Panc1 (cell line): ENCODE results near the gene MSN. TPM values are rescaled to one million over a fixed set of nuclear protein-coding genes. Genes with fewer than 3 reads are reported as not detected.
"Not testable (repeated sequence)": the region's sequence is repeated elsewhere in the genome, so short reads cannot be mapped to it uniquely, and the experiment has no call there.

ENCODE experiments used
- ATAC-seq: fragments of 200-7000 bp; cut with Tn5 transposase; 2 replicates; pipeline ENCODE4 v1.9.1; 2020; ENCODE audit warnings: mild to moderate bottlenecking, moderate library complexity
- BruUV-seq: library from RNA; stranded (reverse); fragments of 400-500 nt; replicated peaks from 2 replicates; lab custom pipeline; 2021; lab: Mats Ljungman, UMichigan
- CTCF ChIA-PET: fragments of 300-600 bp; sonication (Branson Sonifier 250); formaldehyde crosslinking; loops from one replicate; lab custom pipeline; 2022; ENCODE audit warnings: antibody characterized with exemption; lab: Charles Lee
- POLR2A ChIA-PET: fragments of 300-600 bp; sonication (Branson Sonifier 250); formaldehyde crosslinking; loops from one replicate; lab custom pipeline; 2022; ENCODE audit warnings: antibody characterized with exemption; lab: Charles Lee
- DNase-seq: peaks from one replicate; pipeline ENCODE4 v3.0.0-alpha.2; 2010; ENCODE audit warnings: low read depth, low spot score
- H3K27ac ChIP-seq: 2 replicates; pipeline ENCODE4 v1.5.1; 2011; ENCODE audit warnings: mild to moderate bottlenecking, low read length, inconsistent platforms
- H3K27me3 ChIP-seq: fragments of 200-500 bp; sonication (Bioruptor generic); 2 replicates; pipeline ENCODE4 v1.6.0; 2014; ENCODE audit warnings: low read length, inconsistent platforms; ENCODE audit not compliant: control insufficient read depth, insufficient read depth
- H3K36me3 ChIP-seq: fragments of 200-500 bp; sonication (Bioruptor generic); 2 replicates; pipeline ENCODE4 v1.5.1; 2014; ENCODE audit warnings: inconsistent platforms, mild to moderate bottlenecking, low read length, moderate library complexity; ENCODE audit not compliant: control insufficient read depth, insufficient read depth
- H3K4me1 ChIP-seq: 2 replicates; pipeline ENCODE4 v1.5.1; 2011; ENCODE audit warnings: inconsistent platforms, mild to moderate bottlenecking, low read length, moderate library complexity; ENCODE audit not compliant: control insufficient read depth, insufficient read depth
- H3K4me3 ChIP-seq, 2 experiments: 2 replicates each; pipeline ENCODE4 v1.5.1; 2011 to 2012; ENCODE audit warnings: low read depth in 2 of 2, low read length in 2 of 2, mild to moderate bottlenecking in 2 of 2, inconsistent platforms in 1 of 2, moderate library complexity in 1 of 2
- H3K9me3 ChIP-seq: fragments of 200-500 bp; sonication (Bioruptor generic); 2 replicates; pipeline ENCODE4 v1.5.1; 2014; ENCODE audit warnings: low read depth, mild to moderate bottlenecking, inconsistent platforms, low read length, moderate library complexity; ENCODE audit not compliant: control insufficient read depth, insufficient read depth
- POLR2AphosphoS5 ChIP-seq: IDR thresholded peaks from 2 replicates; pipeline ENCODE4 v1.6.1; 2012; ENCODE audit warnings: mild to moderate bottlenecking, low read depth, low read length, moderate library complexity
- SIN3A ChIP-seq: IDR thresholded peaks from 2 replicates; pipeline ENCODE4 v1.6.1; 2012; ENCODE audit warnings: low read depth, mild to moderate bottlenecking, low read length, moderate library complexity, borderline replicate concordance; ENCODE audit not compliant: insufficient read depth
- TCF7L2 ChIP-seq: IDR thresholded peaks from 2 replicates; pipeline ENCODE4 v1.6.1; 2011; ENCODE audit warnings: mild to moderate bottlenecking, low read depth, low read length, inconsistent platforms
- in situ Hi-C: cut with HindIII; loops from 2 replicates; pipeline ENCODE4 v1.10.0; 2016; ENCODE audit warnings: low sequenced_read_pairs, low pct_unique_long_range_greater_than_20kb
- intact Hi-C: fragments of 100-400 bp; cut with micrococcal nuclease; formaldehyde crosslinking; loops from one replicate; pipeline ENCODE4 v1.10.0; 2022; ENCODE audit not compliant: unreplicated experiment
- total RNA-seq: library from RNA; stranded (reverse); gene quantifications from one replicate; pipeline ENCODE4 v1.2.1, GENCODE V29; 2021; ENCODE audit not compliant: unreplicated experiment
- TF ChIP-seq, protein P1 (sequence below), 2 experiments: IDR thresholded peaks; 2 replicates each; pipeline ENCODE4 v1.6.1; 2011 to 2012; ENCODE audit warnings: low read depth in 2 of 2, control low read depth in 1 of 2, low read length in 1 of 2, mild to moderate bottlenecking in 1 of 2, moderate library complexity in 1 of 2; ENCODE audit not compliant: insufficient read depth in 1 of 2
- TF ChIP-seq, protein P2 (sequence below): fragments of 450-650 bp; IDR thresholded peaks from 2 replicates; pipeline ENCODE4 v1.5.1; 2017; ENCODE audit warnings: mild to moderate bottlenecking

MSN gene
- total RNA-seq, 1 experiment from 2014 or later: 185 TPM

DNA sequence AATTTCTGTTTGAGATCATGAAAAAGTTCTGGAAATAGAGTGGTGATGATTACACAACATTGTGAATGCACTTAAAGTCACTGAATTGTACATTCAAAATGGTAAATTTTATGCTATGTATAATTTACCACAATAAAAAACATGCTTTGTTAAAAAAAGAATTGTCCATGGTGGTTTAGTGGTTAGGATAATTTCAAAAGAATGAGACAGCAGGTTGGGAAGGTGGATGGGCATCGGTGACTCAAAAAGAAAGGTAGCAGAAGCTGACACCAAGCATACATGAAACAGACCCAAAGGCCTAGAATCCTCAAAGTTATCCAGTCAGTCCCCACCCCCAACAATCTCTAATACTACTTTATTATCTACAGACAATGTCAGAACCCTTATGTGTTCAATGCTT is 91.1 kb downstream of the MSN start:
- Histone ChIP-seq H3K4me1 (no peaks in the 10 kb centered on the region), H3K27ac (no peak overlapping the region), H3K4me3 (no peak overlapping the region), H3K27me3 (no peaks in the 10 kb centered on the region), H3K9me3 (no peaks in the 10 kb centered on the region), H3K36me3 (no peaks in the 10 kb centered on the region)
- POLR2A ChIA-PET: no interaction called here
- ATAC-seq (no peak), DNase-seq (no peak)
- intact Hi-C loops: loop anchor here (10.0 kb wide), 1 partner anchor 226 kb away; no protein-coding TSS in a partner anchor
- CTCF ChIA-PET: no interaction called here
- in situ Hi-C loops: no loop called here
- no peak for TF ChIP-seq TCF7L2
- TF ChIP-seq SIN3A: no peak
- TF ChIP-seq, protein P1, sequence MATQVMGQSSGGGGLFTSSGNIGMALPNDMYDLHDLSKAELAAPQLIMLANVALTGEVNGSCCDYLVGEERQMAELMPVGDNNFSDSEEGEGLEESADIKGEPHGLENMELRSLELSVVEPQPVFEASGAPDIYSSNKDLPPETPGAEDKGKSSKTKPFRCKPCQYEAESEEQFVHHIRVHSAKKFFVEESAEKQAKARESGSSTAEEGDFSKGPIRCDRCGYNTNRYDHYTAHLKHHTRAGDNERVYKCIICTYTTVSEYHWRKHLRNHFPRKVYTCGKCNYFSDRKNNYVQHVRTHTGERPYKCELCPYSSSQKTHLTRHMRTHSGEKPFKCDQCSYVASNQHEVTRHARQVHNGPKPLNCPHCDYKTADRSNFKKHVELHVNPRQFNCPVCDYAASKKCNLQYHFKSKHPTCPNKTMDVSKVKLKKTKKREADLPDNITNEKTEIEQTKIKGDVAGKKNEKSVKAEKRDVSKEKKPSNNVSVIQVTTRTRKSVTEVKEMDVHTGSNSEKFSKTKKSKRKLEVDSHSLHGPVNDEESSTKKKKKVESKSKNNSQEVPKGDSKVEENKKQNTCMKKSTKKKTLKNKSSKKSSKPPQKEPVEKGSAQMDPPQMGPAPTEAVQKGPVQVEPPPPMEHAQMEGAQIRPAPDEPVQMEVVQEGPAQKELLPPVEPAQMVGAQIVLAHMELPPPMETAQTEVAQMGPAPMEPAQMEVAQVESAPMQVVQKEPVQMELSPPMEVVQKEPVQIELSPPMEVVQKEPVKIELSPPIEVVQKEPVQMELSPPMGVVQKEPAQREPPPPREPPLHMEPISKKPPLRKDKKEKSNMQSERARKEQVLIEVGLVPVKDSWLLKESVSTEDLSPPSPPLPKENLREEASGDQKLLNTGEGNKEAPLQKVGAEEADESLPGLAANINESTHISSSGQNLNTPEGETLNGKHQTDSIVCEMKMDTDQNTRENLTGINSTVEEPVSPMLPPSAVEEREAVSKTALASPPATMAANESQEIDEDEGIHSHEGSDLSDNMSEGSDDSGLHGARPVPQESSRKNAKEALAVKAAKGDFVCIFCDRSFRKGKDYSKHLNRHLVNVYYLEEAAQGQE (IDR thresholded peaks at IDR 0.05; ENCODE audit: insufficient read depth in 1 of 2, low read depth in 2 of 2, low read length in 1 of 2): no peak
- no peak for TF ChIP-seq POLR2AphosphoS5
- TF ChIP-seq, protein P2, sequence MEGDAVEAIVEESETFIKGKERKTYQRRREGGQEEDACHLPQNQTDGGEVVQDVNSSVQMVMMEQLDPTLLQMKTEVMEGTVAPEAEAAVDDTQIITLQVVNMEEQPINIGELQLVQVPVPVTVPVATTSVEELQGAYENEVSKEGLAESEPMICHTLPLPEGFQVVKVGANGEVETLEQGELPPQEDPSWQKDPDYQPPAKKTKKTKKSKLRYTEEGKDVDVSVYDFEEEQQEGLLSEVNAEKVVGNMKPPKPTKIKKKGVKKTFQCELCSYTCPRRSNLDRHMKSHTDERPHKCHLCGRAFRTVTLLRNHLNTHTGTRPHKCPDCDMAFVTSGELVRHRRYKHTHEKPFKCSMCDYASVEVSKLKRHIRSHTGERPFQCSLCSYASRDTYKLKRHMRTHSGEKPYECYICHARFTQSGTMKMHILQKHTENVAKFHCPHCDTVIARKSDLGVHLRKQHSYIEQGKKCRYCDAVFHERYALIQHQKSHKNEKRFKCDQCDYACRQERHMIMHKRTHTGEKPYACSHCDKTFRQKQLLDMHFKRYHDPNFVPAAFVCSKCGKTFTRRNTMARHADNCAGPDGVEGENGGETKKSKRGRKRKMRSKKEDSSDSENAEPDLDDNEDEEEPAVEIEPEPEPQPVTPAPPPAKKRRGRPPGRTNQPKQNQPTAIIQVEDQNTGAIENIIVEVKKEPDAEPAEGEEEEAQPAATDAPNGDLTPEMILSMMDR: no peak
- no TSS peak for BruUV-seq

DNA sequence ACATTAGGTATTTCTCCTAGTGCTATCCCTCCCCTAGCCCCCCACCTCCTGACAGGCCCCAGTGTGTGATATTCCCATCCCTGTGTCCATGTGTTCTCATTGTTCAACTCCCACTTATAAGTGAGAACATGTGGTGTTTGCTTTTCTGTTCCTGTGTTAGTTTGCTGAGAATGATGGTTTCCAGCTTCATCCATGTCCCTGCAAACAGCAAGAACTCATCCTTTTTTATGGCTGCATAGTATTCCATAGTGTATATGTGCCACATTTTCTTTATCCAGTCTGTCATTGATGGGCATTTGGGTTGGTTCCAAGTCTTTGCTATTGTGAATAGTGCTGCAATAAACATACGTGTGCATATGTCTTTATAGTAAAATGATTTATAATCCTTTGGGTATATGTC is 92.1 kb downstream of the MSN start:
- in situ Hi-C loops, H3K27ac ChIP-seq, BruUV-seq, H3K36me3 ChIP-seq, POLR2A ChIA-PET, CTCF ChIA-PET, ATAC-seq, H3K4me1 ChIP-seq, H3K9me3 ChIP-seq, H3K4me3 ChIP-seq, H3K27me3 ChIP-seq, DNase-seq: not testable (repeated sequence)
- intact Hi-C loops: loop anchor here (10.0 kb wide), 1 partner anchor 225 kb away; no protein-coding TSS in a partner anchor

DNA sequence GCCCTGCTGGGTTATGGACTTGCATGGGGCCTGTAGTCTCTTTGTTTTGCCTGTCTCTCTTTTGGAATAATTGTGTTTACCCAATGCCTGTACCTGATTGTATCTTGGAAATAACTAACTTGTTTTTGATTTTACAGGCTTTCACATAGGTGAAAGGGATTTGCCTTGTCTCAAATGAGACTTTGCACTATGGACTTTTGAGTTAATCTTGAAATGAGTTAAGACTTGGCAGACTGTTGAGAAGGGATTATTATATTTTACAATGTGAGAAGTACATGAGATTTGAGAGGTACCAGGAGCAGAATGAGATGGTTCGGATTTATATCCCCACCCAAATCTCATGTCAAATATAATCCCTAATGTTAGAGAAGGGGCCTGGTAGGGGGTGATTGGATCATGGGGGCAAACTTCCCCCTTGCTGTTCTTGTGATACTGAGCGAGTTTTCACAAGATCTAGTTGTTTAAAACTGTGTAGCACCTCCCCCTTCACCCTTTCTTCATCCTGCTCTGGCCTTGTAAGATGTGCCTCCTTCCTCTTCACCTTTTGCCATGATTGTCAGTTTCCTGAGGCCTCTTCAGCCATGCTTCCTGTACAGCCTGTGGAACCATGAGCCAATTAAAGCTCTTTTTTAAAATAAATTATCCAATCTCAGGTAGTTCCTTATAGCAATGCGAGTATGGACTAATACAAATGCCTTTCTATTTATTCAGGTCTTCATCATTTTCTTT is 102.3 kb downstream of the MSN start:
- intact Hi-C loops (no loop called here), in situ Hi-C loops (no loop called here)
- TF ChIP-seq SIN3A (no peak), POLR2AphosphoS5 (no peak), TCF7L2 (no peak)
- TF ChIP-seq, protein P2: no peak
- TF ChIP-seq, protein P1 (IDR thresholded peaks at IDR 0.05; ENCODE audit: insufficient read depth in 1 of 2, low read depth in 2 of 2, low read length in 1 of 2): no peak
- DNase-seq: no peak
- ChIA-PET POLR2A (no interaction called here), CTCF (no interaction called here)
- H3K27ac ChIP-seq: no peak overlapping the region
- no peaks in the 10 kb centered on the region for H3K9me3 ChIP-seq
- no TSS peak for BruUV-seq
- ATAC-seq: no peak
- no peaks in the 10 kb centered on the region for H3K36me3 ChIP-seq
- H3K4me3 ChIP-seq: no peak overlapping the region
- no peaks in the 10 kb centered on the region for H3K27me3 ChIP-seq
- no peaks in the 10 kb centered on the region for H3K4me1 ChIP-seq
